GM21825 (cell line): Measurements from ENCODE around the gene CC2D1B.
"Not testable (repeated sequence)": the region's sequence is repeated elsewhere in the genome, so short reads cannot be mapped to it uniquely, and the experiment has no call there.

Experiments
- ATAC-seq: cut with Tn5 transposase; IDR thresholded peaks from one replicate; pipeline ENCODE4 v1.9.1; 2021; ENCODE audit warnings: mild to moderate bottlenecking, moderate library complexity; ENCODE audit not compliant: unreplicated experiment

Gene CC2D1B

GRCh38 chr1:52365746-52366516 lies at the start of gene CC2D1B:
TSS of gene CC2D1B (minus strand) at chr1:52366205. CDS start at chr1:52364620, 1,585 bp downstream.
- peak; percentile 90 for ATAC-seq

DNA sequence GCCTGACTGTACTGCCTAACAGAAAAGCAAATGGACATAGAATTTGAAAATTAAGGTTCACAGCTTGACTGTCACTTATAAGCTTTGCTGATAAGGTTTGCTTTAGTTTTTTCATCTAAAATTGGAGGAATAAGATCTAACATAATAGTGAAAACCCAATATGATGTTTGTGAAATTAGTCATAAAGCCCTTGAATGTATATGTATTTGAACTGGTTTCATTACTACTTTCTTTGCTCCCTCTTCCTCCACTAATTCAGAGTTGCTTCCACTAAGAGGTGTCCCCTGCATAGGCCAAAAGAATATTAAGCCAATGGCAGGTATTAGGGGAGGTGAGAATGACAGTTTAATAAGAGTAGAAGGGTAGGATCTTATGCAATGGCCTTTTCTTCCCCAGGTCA lies 48.9 kb upstream of the CC2D1B start:
- no peak for ATAC-seq

GRCh38 chr1:52413410-52413989 lies 47.5 kb upstream of the CC2D1B start:
- no peak for ATAC-seq

- no peak for ATAC-seq
Observed at GRCh38 chr1:52404975-52405338, 39.0 kb upstream of the CC2D1B start.

GRCh38 chr1:52404116-52404974 lies 38.3 kb upstream of the CC2D1B start, which contains the start of the genes ORC1 and PRPF38A:
TSS of gene ORC1 (minus strand) at chr1:52404423. CDS start at chr1:52402223, 2,200 bp downstream.
TSS of gene PRPF38A (plus strand) at chr1:52404602. CDS start at chr1:52404750, 148 bp downstream.
- ATAC-seq: peak; percentile 92

- ATAC-seq: peak; percentile 28
Observed at GRCh38 chr1:52403566-52404115, 37.6 kb upstream of the CC2D1B start.

DNA sequence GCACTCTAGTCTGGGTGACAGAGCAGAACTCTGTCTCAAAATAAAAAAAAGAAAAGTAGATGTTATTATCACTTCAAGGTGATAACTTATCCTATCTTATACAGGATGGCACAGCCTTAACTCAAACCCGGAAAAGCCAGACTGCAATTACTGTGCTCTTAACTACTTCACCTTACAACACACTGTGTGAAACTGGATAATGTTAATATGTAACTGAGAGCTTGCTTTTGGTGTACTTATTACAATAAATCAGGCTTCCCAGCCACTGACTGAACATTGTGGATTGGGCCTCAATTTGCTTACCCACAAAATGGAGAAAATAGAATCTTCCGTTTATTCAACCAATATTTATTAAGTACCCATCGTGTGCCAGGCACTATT lies 36.8 kb upstream of the CC2D1B start:
- no peak for ATAC-seq

GRCh38 chr1:52400131-52400530 lies 34.1 kb upstream of the CC2D1B start:
- ATAC-seq: no peak

GRCh38 chr1:52399629-52400028 lies 33.6 kb upstream of the CC2D1B start:
- ATAC-seq: no peak

DNA sequence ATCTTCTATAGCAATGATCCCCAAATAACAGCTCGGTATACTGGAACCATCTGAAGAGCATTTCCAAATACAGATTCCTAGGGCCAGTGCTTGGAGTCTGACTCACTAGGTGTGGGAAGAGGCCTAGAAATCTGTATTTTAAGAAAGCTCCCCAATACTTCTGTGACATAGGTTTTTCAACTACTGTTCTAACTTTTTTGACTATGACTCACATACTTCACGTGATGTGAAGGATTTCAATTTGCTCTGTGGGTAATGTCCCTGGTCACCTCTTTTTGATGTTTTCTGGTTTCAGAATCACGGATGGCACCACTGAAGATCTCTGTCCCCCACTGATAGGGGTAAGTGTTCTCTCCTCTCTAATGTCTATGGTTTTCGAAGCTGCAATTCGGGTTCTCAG lies 27.2 kb upstream of the CC2D1B start:
- ATAC-seq: no peak

DNA sequence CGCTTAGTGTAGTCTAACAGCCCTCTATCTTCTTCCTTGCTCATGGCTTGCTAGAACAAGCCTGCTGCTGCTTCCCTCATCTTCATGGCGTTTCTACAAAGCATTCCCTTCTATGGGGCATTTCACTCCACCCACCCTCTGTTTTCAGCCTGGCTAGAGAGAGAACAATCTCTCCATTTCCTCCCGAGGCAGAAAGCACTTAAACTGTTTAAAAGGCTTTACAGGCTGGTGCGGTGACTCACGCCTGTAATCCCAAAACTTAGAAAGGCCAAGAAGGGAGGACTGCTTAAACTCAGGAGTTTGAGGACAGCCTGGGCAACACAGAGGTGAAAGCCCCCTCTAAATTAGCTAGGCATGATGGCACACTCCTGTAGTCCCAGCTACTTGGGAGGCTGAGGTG lies 20.5 kb upstream of the CC2D1B start:
- no peak for ATAC-seq

DNA sequence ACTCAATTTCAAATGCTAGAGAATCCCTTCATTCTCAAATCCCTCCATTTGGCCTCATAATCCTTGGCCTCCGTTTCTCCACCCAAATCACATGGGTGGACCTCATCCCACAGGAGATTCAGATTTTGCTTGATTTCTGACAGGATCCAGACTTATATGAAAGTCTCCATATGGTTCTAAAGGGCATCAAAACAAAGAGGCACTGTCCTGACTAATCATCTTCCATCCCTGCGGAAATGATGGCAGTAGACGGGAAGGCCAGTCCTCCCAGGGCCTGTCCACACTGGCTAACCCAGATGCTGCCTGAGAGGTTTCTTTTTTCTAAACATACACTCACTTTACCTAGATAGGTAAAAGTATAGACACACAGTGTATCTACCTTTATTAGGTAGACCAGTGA lies 19.4 kb upstream of the CC2D1B start:
- no peak for ATAC-seq

GRCh38 chr1:52369851-52370250 lies 3.8 kb upstream of the CC2D1B start:
- ATAC-seq: not testable (repeated sequence)

DNA sequence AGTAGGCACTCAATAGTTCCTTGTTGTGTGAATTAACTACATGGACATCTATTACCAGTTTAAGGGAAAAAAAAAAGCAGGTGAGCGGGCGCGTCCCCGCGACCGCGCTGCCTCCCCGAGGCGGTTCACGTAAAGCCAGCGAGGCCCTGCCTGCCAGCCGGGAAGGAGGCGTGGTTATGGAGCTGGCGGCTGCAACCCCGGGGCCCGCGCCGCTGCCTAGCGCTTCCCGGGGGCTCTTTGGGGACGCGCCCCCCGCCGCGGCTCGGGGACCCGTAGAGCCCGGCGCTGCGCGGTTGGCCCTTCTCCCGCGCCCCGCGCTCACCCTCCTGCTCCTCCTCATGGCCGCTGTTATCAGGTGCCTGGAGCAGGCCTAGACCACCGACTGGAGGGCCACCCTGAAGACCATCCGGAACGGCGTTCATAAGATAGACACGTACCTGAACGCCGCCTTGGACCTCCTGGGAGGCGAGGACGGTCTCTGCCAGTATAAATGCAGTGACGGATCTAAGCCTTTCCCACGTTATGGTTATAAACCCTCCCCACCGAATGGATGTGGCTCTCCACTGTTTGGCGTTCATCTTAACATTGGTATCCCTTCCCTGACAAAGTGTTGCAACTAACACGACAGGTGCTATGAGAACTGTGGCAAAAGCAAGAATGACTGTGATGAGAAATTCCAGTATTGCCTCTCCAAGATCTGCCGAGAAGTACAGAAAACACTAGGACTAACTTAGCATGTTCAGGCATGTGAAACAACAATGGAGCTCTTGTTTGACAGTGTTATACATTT lies 2.6 kb upstream of the CC2D1B start:
- ATAC-seq: no peak

DNA sequence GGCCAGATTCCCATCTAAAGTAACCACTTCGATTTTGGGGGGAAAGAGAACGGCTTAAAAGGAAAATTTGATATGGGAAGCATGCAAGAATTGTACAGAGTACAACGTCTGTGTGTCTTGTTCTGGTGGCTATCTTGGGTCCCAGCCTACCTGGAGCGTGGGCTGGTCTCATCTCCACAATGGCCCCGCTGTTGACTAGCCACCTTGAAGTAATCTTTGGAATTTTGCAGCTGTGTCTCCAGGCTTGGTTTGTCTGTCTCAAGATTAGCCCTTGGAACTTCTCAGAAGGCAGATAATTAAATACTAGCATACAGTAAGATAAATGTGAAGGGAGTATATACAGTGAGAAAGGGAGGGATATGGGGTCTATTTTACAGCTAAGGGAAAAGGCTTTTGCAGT lies 1.3 kb upstream of the CC2D1B start:
- ATAC-seq: no peak

DNA sequence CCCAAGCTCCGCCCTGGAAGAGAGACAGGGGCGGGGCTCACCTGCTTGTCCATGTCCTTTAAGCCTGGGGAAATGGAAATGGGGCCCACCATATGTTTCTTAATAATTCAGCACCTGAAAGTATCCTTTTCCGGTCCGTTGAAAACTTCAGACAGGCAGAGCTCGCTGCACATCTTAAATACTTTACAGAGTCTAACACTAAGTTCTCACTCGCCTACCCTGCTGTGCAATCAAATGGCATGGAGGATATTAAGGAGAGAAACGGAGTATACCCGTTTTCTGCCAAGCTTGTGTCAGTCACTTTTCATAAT lies 467 bp upstream of the CC2D1B start:
- no peak for ATAC-seq

GRCh38 chr1:52365071-52365745 lies 797 bp downstream of the CC2D1B start:
- ATAC-seq: no peak

GRCh38 chr1:52364235-52364839 lies 1.7 kb downstream of the CC2D1B start:
- no peak for ATAC-seq

- no peak for ATAC-seq
Observed at GRCh38 chr1:52360595-52360968, 5.4 kb downstream of the CC2D1B start.
